PFSK-1 (cell line): Measurements from ENCODE around the gene DIAPH2.

Experiments
- FOXP2 ChIP-seq: optimal IDR thresholded peaks from 2 replicates; pipeline ENCODE3; 2011; ENCODE audit warnings: borderline replicate concordance, control low read depth, inconsistent platforms; ENCODE audit not compliant: insufficient read depth; ENCODE audit errors: extremely low read length, extremely low read depth
- POLR2AphosphoS5 ChIP-seq: IDR thresholded peaks from 2 replicates; pipeline ENCODE4 v1.6.1; 2012; ENCODE audit warnings: low read depth, mild to moderate bottlenecking, control low read depth, low read length, moderate library complexity
- SIN3A ChIP-seq: IDR thresholded peaks from 2 replicates; pipeline ENCODE4 v1.6.1; 2012; ENCODE audit warnings: mild to moderate bottlenecking, low read length, moderate library complexity, borderline replicate concordance; ENCODE audit not compliant: insufficient read depth
- TAF1 ChIP-seq: IDR thresholded peaks from 2 replicates; pipeline ENCODE4 v1.6.1; 2012; ENCODE audit warnings: low read length, control low read depth, borderline replicate concordance; ENCODE audit not compliant: insufficient read depth
- TF ChIP-seq, protein P1 (sequence below), 2 experiments: IDR thresholded peaks; 2 replicates each; pipeline versions ENCODE4 v1.6.1 to v1.8.0; 2011 to 2012; ENCODE audit warnings: low read depth in 2 of 2, low read length in 2 of 2, control low read depth in 1 of 2, inconsistent platforms in 1 of 2, mild to moderate bottlenecking in 1 of 2, moderate library complexity in 1 of 2; ENCODE audit not compliant: insufficient read depth in 1 of 2

Gene DIAPH2

DNA sequence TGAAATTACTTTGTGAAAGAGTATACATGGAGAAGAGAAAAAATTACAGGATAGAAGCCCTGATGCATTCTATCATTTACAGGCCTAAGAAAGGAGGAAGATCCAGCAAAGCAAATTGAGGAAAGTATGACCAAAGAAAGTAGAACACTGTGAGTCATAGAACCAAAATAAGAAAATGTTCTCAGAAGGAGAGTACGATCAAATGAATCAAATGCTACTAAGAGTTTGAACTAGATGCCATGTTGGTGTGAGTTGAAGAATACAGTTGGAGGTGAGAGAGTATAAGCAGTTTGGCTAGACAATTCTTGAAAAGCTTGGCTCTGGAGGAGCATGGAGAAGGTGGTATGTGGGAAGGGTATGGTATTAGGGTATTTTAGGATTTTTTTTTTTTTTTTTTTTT lies 360.8 kb downstream of the DIAPH2 start:
- TF ChIP-seq TAF1, result no peak
- TF ChIP-seq SIN3A, result no peak
- TF ChIP-seq POLR2AphosphoS5, result no peak
- no peak for TF ChIP-seq FOXP2
- TF ChIP-seq, protein P1, sequence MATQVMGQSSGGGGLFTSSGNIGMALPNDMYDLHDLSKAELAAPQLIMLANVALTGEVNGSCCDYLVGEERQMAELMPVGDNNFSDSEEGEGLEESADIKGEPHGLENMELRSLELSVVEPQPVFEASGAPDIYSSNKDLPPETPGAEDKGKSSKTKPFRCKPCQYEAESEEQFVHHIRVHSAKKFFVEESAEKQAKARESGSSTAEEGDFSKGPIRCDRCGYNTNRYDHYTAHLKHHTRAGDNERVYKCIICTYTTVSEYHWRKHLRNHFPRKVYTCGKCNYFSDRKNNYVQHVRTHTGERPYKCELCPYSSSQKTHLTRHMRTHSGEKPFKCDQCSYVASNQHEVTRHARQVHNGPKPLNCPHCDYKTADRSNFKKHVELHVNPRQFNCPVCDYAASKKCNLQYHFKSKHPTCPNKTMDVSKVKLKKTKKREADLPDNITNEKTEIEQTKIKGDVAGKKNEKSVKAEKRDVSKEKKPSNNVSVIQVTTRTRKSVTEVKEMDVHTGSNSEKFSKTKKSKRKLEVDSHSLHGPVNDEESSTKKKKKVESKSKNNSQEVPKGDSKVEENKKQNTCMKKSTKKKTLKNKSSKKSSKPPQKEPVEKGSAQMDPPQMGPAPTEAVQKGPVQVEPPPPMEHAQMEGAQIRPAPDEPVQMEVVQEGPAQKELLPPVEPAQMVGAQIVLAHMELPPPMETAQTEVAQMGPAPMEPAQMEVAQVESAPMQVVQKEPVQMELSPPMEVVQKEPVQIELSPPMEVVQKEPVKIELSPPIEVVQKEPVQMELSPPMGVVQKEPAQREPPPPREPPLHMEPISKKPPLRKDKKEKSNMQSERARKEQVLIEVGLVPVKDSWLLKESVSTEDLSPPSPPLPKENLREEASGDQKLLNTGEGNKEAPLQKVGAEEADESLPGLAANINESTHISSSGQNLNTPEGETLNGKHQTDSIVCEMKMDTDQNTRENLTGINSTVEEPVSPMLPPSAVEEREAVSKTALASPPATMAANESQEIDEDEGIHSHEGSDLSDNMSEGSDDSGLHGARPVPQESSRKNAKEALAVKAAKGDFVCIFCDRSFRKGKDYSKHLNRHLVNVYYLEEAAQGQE (IDR thresholded peaks at IDR 0.05; ENCODE audit: insufficient read depth in 1 of 2, low read depth in 2 of 2, low read length in 2 of 2), result no peak

DNA sequence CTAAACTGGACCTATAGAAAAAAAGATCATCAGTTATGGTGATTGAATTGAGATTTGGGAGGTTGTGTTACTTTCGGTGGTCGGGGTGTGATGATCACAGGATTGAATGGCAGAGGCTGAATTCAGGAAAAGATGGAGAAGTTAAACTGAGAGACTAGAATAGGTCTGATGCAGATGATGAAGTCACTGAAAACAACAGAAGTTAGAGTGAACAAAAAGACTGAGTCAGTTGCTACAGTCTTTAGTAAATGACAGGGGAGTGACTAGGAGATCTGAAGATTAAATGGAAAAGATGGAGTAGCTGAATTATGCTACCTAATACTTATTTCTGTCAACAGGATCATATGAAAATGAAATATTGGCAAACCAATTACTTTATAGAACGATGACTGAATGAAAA lies 362.2 kb downstream of the DIAPH2 start:
- TF ChIP-seq SIN3A, result no peak
- TF ChIP-seq, protein P1 (IDR thresholded peaks at IDR 0.05; ENCODE audit: insufficient read depth in 1 of 2, low read depth in 2 of 2, low read length in 2 of 2), result no peak
- no peak for TF ChIP-seq FOXP2
- TF ChIP-seq TAF1, result no peak
- no peak for TF ChIP-seq POLR2AphosphoS5

DNA sequence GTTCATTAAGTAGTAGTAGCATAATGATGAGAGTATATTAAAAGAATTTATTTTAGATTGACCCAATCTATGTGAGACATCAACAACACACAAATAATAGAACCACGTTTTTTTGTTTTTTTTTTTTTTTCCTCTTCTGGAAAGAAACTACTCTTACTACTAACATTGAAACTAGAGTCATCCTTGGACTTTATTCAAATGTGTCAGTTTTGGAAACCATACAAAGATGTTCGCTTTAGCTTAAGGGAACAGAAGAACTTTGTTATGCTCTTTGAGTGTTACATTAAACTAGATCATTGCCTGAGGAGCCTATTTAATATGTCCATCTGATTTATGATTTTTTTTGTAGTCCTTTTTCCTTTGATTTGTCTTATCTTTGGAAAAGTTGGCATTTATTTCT lies 365.8 kb downstream of the DIAPH2 start:
- no peak for TF ChIP-seq POLR2AphosphoS5
- no peak for TF ChIP-seq TAF1
- TF ChIP-seq, protein P1 (IDR thresholded peaks at IDR 0.05; ENCODE audit: insufficient read depth in 1 of 2, low read depth in 2 of 2, low read length in 2 of 2), result no peak
- no peak for TF ChIP-seq SIN3A
- TF ChIP-seq FOXP2, result no peak

DNA sequence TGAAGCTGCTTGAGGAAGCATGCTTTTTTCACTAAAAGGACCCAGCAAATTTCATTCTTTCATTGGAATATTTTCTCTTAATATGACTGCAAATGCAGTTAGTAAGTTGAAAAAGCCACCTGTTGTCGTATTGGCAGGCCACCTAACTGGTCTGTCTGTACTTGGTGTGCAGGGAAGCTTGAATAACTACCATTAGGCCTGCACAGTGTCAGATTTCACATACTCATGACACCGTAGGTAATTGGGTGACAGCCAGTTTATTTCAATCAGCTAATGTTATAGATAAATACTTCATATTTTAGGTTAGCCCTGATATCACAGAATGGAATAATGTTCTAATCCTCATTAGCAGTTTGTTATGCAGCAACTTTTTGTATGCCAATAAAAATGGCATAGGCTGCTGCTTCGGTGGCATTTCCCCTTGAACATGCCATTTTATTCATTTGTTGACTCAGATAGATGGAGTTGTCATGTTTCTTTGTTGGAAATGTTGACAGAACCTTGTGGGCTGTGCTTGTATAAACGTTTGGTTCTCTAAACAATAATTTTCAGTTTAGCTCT lies 372.8 kb downstream of the DIAPH2 start:
- TF ChIP-seq, protein P1 (IDR thresholded peaks at IDR 0.05; ENCODE audit: insufficient read depth in 1 of 2, low read depth in 2 of 2, low read length in 2 of 2), result no peak
- no peak for TF ChIP-seq FOXP2
- TF ChIP-seq TAF1, result no peak
- TF ChIP-seq SIN3A, result no peak
- TF ChIP-seq POLR2AphosphoS5, result no peak

DNA sequence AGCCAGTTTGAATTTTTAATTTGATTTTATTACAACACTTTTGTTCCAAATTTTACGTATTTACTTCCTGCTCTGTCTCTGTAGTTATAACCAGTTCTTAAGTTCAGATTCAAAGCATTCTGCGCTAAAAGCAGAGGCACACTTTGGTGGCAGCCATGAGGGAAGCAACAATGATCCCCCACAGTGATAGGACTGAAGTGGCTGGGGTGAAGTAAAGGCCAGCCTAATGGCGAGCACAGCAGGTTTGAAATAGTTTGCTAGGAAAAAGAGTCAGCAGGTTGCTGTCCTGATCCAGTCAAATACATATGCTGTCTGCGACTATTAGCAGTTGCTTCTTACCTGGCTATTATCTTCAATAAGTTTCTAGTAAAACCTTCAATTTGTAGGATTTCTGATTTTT lies 375.4 kb downstream of the DIAPH2 start:
- TF ChIP-seq TAF1 (no peak), POLR2AphosphoS5 (no peak), FOXP2 (no peak), SIN3A (no peak)
- TF ChIP-seq, protein P1 (IDR thresholded peaks at IDR 0.05; ENCODE audit: insufficient read depth in 1 of 2, low read depth in 2 of 2, low read length in 2 of 2), result no peak
